Neural cell (in vitro differentiated cells): ENCODE data around the gene SLC6A6.

Experiments
- CTCF ChIP-seq: fragments of 450-650 bp; IDR thresholded peaks from 2 replicates; pipeline ENCODE4 v1.5.1; 2014; ENCODE audit warnings: antibody characterized with exemption, mild to moderate bottlenecking, moderate library complexity; ENCODE audit not compliant: poor library complexity, severe bottlenecking
- EP300 ChIP-seq: fragments of 450-650 bp; conservative IDR thresholded peaks from 2 replicates; pipeline ENCODE4 v1.6.1; 2014; ENCODE audit warnings: antibody characterized with exemption, mild to moderate bottlenecking, moderate library complexity; ENCODE audit not compliant: poor library complexity, severe bottlenecking
- EZH2 ChIP-seq: fragments of 200-600, 300-800 bp; shearing (Covaris generic), sonication (generic); IDR thresholded peaks from 2 replicates; pipeline ENCODE4 v1.6.1; 2014; ENCODE audit warnings: antibody characterized with exemption, low read length, borderline replicate concordance, mild to moderate bottlenecking; ENCODE audit not compliant: insufficient read depth, poor library complexity, severe bottlenecking
- POLR2AphosphoS5 ChIP-seq: IDR thresholded peaks from 2 replicates; pipeline ENCODE4 v1.6.1; 2012
- RAD21 ChIP-seq: fragments of 450-650 bp; conservative IDR thresholded peaks from 2 replicates; pipeline ENCODE4 v1.6.1; 2014; ENCODE audit warnings: antibody characterized with exemption, mild to moderate bottlenecking, moderate library complexity
- REST ChIP-seq: IDR thresholded peaks from 2 replicates; pipeline ENCODE4 v1.6.1; 2012; ENCODE audit warnings: borderline replicate concordance
- SMC3 ChIP-seq: fragments of 450-650 bp; conservative IDR thresholded peaks from 2 replicates; pipeline ENCODE4 v1.6.1; 2014; ENCODE audit warnings: antibody characterized with exemption, mild to moderate bottlenecking, moderate library complexity; ENCODE audit not compliant: poor library complexity

- no peak for TF ChIP-seq REST
- no peak for TF ChIP-seq EZH2
- no peak for TF ChIP-seq POLR2AphosphoS5
- no peak for TF ChIP-seq CTCF
- TF ChIP-seq SMC3, result no peak
- TF ChIP-seq RAD21, result no peak
- no peak for TF ChIP-seq EP300
Observed at GRCh38 chr3:14506626-14507304, 104.4 kb downstream of the SLC6A6 start.
